Activated CD8-positive, alpha-beta memory T cell treated with anti-CD3 and anti-CD28 coated beads, Interleukin-2, amount 50 U/mL, for 48 hours (primary cell): ENCODE measurements around the gene NRIP3.

Source experiments
- DNase-seq: peaks from one replicate; pipeline ENCODE4 v3.0.0-alpha.2; 2020

NRIP3 gene

GRCh38 chr11:9003573-9004182, at the start of gene NRIP3:
NRIP3 (minus strand) TSS chr11:9004001; CDS start chr11:9003935, 66 bp downstream.
- DNase-seq = peak; percentile 83

GRCh38 chr11:9052316-9052715, 48.5 kb upstream of the NRIP3 start:
- no peak for DNase-seq

DNA sequence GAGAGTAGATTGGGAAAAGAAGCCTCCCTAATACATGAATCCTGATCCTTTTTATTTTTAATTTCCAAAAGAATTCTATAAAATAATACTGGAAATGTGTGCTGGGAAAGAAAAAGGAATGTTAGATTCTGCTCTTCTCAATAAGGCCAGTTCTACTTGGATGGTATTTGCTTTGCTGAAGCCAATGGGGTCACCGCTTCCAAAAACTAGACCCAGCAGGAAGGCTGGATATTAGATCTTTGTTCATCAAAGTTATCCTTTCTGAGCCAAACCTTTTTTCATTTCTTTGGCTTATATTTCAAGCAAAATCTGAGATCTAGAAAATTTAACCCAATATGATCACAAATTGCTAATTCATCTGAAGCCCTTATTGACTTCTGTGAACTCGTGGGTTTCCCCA, 46.2 kb upstream of the NRIP3 start:
- DNase-seq = no peak

DNA sequence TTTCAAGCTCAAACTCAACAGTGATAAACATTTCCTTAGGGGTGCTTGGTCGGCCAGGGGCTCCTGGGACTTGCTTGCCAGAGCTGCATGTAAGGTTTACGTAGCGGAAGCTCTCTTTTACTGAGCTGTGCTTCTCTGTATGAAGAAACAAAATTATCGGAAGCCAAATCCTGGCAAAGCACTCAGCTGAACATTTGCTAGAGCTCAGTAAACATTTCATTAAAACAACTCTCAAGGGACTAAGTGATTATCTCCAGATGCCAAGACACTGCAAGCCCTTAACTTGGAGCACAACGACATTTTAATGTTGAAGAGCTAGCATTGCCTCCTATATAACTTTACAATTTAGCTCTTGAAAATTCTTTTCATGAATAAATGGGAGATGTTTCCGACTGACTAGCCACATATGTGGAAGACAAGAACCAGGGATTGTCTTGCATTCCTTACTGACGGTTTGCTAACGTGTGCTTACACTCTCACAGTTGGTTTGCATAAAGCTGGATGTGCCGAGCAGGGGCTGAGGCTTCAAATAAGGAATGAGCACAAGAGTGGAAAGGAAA, 44.2 kb upstream of the NRIP3 start:
- DNase-seq = peak; percentile 20

DNA sequence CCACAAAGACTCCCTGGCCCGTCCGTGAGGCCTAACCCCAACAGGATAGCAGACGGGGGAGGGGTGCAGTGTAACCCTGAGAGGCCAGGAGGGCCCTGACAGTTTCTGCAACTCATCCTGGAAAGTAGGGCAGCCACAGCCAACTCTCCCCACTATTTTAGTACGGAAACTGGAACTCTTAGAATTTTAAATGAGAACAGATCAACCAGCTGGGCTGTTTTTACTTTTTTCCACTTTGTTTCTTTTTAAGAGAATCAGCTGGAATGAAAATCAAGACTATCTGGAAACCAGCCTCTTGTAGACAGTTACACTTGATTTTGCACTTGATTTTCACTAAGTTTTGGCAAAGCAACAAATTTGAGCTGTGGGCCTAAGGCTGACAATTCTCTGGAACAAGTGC, 42.7 kb upstream of the NRIP3 start:
- DNase-seq = peak; percentile 12

GRCh38 chr11:9042488-9042887, 38.7 kb upstream of the NRIP3 start:
- DNase-seq = peak; percentile 2

- DNase-seq = peak; percentile 17
Measured at GRCh38 chr11:9041747-9042146, 37.9 kb upstream of the NRIP3 start.

DNA sequence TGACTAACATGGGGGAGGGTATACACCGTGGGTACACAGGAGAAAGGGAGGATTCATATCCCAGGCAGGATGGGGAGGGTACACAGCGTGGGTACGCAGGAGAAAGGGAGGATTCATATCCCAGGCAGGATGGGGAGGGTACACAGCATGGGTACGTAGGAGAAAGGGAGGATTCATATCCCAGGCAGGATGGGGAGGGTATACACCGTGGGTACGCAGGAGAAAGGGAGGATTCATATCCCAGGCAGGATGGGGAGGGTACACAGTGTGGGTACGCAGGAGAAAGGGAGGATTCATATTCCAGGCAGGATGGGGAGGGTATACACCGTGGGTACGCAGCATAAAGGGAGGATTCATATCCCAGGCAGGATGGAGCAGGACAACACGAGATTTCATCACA, 36.6 kb upstream of the NRIP3 start:
- DNase-seq = peak; percentile 1

GRCh38 chr11:9039863-9040262, 36.1 kb upstream of the NRIP3 start:
- DNase-seq = peak; percentile 36

- no peak for DNase-seq
Measured at GRCh38 chr11:9039198-9039597, 35.4 kb upstream of the NRIP3 start.

- no peak for DNase-seq
Measured at GRCh38 chr11:9038541-9038940, 34.7 kb upstream of the NRIP3 start.

DNA sequence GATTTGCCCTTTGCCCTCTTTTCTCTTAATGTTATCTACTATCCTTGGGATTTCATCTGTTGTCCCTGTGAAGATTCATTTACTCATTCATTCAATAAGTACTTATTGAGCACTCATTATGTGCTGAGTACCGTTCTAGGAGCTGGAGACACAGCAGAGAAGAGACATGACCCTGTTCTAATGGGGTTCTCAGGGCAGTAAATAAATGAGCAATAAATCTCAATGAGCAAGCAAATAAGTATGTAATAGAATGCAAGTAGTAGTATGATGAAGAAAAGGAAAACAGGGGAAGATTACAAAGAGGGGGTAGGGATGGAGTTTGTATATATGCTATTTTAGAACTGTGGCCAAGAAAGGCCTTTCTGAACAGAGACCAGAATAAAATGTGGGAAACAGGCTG, 34.2 kb upstream of the NRIP3 start:
- no peak for DNase-seq

DNA sequence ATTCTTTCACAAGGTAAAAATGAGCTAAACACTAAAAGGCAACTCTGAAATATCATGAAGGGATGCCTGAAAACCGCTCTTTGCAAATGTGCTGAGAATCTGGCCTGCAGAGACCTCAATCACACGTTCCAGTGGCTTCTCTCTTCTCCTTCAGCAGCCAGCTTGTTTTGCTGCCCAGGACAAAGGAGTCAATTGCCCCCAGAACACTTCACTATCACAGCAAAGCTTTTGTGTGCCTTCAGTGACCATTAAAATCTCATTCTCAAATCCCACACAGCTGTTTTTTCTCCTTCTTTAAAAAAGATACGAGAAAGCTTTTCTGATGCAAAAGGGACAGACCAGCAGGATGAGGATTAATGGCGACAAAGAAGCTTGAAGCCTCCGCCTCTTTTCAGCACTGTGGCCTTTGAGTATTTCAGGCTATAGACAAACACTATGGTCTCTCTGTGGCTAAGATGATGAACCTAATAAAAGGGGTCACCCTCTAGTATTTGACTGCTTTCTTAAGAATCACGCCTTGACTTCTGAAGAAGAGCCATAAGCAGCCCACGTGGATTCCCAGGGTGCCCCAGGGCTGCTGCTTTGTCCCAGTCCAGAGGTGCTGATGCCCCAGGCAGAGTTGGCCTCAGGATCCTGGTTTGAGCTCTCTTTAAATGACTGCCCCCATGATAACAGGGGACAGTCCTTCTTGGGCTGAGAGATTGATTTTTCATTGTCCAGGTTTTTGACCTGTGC, 33.4 kb upstream of the NRIP3 start:
- peak; percentile 17 for DNase-seq

DNA sequence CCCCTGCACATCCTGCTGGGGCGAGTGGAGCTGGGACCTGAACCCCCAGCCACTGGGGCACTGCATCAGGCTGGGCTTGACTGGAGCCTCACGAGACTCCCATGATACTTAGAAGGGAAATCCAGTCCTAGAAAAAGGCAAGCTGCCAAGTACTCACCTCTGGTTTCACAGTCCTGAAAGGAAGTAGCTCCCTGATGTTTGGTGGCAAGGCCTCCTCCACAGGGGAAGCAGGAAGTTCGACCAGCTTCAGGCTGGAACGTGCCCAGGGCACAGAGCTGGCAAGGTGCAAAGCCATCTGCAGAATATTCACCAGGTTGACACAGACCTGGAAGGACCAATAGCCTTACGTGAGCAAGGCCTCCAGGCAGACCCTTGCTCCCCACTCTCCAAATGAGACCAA, 26.8 kb upstream of the NRIP3 start:
- peak; percentile 36 for DNase-seq

DNA sequence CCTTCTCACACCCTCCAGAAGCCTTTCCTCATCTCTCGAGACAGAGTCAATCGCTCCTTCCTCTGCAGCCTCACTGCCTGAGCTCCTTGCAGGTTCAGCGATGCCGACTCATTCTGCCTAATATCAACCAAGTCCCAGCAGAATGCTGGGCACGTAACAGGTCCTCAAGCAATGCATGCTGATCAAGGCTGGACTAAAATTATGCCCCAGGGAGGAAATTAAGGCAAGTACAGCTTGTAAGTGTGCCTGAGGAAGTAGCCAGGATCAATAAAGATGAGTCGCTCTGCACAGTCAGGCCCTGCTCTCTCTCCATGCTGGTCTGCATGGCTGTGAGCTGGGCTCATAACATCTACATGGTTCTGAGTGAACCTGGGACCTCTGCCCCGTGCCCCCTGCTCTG, 25.6 kb upstream of the NRIP3 start:
- DNase-seq = peak; percentile 15

DNA sequence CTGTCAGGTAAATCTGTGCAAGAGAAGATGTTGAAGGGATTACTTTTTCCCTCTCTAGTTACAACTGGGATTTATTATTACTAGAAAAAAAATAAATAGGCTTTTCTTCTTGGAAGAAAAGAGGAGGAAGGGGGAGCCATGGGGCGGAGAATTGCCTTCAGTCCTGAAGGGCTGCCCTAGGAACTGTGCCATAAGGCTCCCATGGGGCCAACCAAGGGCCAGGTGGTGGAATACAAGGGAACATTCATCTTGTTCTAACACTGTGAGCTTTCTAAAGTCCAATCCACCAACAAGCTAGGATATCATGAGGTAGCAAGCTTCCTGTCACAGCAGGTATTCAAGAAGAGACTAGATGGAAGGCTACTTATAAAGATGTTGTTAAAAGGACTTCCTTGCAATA, 24.8 kb upstream of the NRIP3 start:
- peak; percentile 15 for DNase-seq

- no peak for DNase-seq
Measured at GRCh38 chr11:9025101-9025850, 21.5 kb upstream of the NRIP3 start.

DNA sequence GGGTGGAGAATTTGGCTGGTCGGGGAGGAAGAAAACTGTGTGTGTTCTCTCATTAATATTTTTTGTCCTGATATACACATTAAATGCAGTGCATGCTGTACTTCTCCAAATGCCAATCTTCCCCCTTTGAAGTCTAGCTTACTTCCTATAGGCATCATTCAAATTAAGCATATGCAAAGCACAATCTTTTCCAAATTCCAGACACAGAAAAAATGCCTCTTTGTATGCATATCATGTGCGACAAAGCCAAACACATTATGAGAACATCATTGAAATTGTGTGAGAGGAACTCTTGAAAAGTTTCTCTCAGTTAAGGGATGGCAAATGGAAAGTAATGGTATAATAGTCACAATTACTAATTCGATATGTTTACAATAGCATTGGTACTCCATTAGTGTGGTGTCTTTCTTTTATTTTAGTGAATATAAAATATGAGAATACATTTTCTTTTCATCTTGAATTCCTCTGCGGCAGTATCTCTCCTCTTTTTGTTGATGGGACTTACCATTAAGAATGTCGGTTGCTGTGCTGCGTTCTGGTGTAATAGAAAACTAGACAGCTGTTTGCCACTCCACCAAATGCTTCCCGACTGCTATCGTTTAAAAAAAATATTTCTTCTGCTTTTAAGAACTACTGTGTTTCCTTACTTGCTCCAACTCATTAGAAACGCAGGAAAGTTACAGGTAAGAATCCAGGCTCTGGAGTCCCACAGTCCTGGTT, 19.3 kb upstream of the NRIP3 start:
- DNase-seq = no peak

- DNase-seq = no peak
Measured at GRCh38 chr11:9020916-9021315, 17.1 kb upstream of the NRIP3 start.

- no peak for DNase-seq
Measured at GRCh38 chr11:9019861-9020260, 16.1 kb upstream of the NRIP3 start.

GRCh38 chr11:9017773-9018172, 14.0 kb upstream of the NRIP3 start:
- no peak for DNase-seq

- DNase-seq = no peak
Measured at GRCh38 chr11:9016916-9017642, 13.3 kb upstream of the NRIP3 start.
